NCI-H1930 (cell line): ENCODE results near the gene AFF3.
"Not testable (repeated sequence)": the region's sequence is repeated elsewhere in the genome, so short reads cannot be mapped to it uniquely, and the experiment has no call there.

Source experiments
- DNase-seq, 2 experiments: peaks; one replicate each; lab custom pipeline; 2025; lab: John Stamatoyannopoulos, UW

AFF3 gene

GRCh38 chr2:100145893-100146656, 3.7 kb upstream of the AFF3 start:
- DNase-seq = no peak

GRCh38 chr2:100143286-100143685, 896 bp upstream of the AFF3 start:
- DNase-seq = no peak

GRCh38 chr2:100141906-100142305, 484 bp downstream of the AFF3 start:
- DNase-seq = no peak

GRCh38 chr2:100140582-100140981, 1.8 kb downstream of the AFF3 start:
- DNase-seq = no peak

- DNase-seq = no peak
Measured at GRCh38 chr2:100137866-100138570, 4.4 kb downstream of the AFF3 start.

- DNase-seq = no peak
Measured at GRCh38 chr2:100137318-100137717, 5.1 kb downstream of the AFF3 start.

- no peak for DNase-seq
Measured at GRCh38 chr2:100136310-100136709, 6.1 kb downstream of the AFF3 start.

GRCh38 chr2:100135415-100135814, 7.0 kb downstream of the AFF3 start:
- DNase-seq = no peak

- DNase-seq = no peak
Measured at GRCh38 chr2:100130595-100131391, 11.6 kb downstream of the AFF3 start.

GRCh38 chr2:100126897-100127401, 15.4 kb downstream of the AFF3 start:
- no peak for DNase-seq

- DNase-seq = no peak
Measured at GRCh38 chr2:100126201-100126600, 16.2 kb downstream of the AFF3 start.

GRCh38 chr2:100125626-100126025, 16.8 kb downstream of the AFF3 start:
- DNase-seq = no peak

GRCh38 chr2:100124761-100125160, 17.6 kb downstream of the AFF3 start:
- no peak for DNase-seq

GRCh38 chr2:100121124-100121718, 21.2 kb downstream of the AFF3 start:
- DNase-seq = no peak

- DNase-seq = no peak
Measured at GRCh38 chr2:100119235-100119634, 23.2 kb downstream of the AFF3 start.

GRCh38 chr2:100113990-100114433, 28.4 kb downstream of the AFF3 start:
- no peak for DNase-seq

GRCh38 chr2:100110614-100111000, 31.8 kb downstream of the AFF3 start:
- DNase-seq = no peak

- DNase-seq = no peak
Measured at GRCh38 chr2:100109986-100110613, 32.3 kb downstream of the AFF3 start.

GRCh38 chr2:100108648-100109020, 33.8 kb downstream of the AFF3 start:
- not testable (repeated sequence) for DNase-seq

GRCh38 chr2:100107906-100108647, 34.3 kb downstream of the AFF3 start:
- DNase-seq = no peak

- DNase-seq = no peak
Measured at GRCh38 chr2:100107440-100107839, 35.0 kb downstream of the AFF3 start.
